HEK293 (cell line): ENCODE data around the gene ARHGAP33.
A peak's percentile ranks its signal among the peaks of the same experiment; 100 is the strongest.

Experiments used
- ATF2 ChIP-seq: fragments of 450-650 bp; formaldehyde crosslinking; IDR thresholded peaks from 2 replicates; pipeline ENCODE4 v1.5.1; 2016; ENCODE audit warnings: missing biosample characterization, missing genetic modification characterization, low read depth
- HOXD13 ChIP-seq: sonication (generic); formaldehyde crosslinking; IDR thresholded peaks from 2 replicates; pipeline ENCODE4 v1.8.0; 2022; ENCODE audit warnings: missing genetic modification reagents, borderline replicate concordance
- KLF1 ChIP-seq: fragments of 450-650 bp; formaldehyde crosslinking; IDR thresholded peaks from 2 replicates; pipeline ENCODE4 v1.5.1; 2016; ENCODE audit warnings: missing biosample characterization, missing genetic modification characterization
- MYNN ChIP-seq: fragments of 450-650 bp; formaldehyde crosslinking; IDR thresholded peaks from 2 replicates; pipeline ENCODE4 v1.5.1; 2016; ENCODE audit warnings: missing biosample characterization, missing genetic modification characterization, borderline replicate concordance
- PBX3 ChIP-seq: sonication (generic); formaldehyde crosslinking; IDR thresholded peaks from 2 replicates; pipeline ENCODE4 v1.8.1; 2022; ENCODE audit warnings: mild to moderate bottlenecking, moderate library complexity, missing genetic modification reagents
- PRDM10 ChIP-seq: fragments of 450-650 bp; formaldehyde crosslinking; IDR thresholded peaks from 2 replicates; pipeline ENCODE4 v1.5.1; 2016; ENCODE audit warnings: missing biosample characterization, missing genetic modification characterization
- REPIN1 ChIP-seq: fragments of 450-650 bp; formaldehyde crosslinking; IDR thresholded peaks from 2 replicates; pipeline ENCODE4 v1.5.1; 2017; ENCODE audit warnings: missing biosample characterization, missing genetic modification characterization, low read depth
- TCF7L2 ChIP-seq: IDR thresholded peaks from 2 replicates; pipeline ENCODE4 v1.6.1; 2011; ENCODE audit warnings: low read depth, mild to moderate bottlenecking, inconsistent platforms, low read length, moderate library complexity, borderline replicate concordance
- YY1 ChIP-seq: fragments of 450-650 bp; formaldehyde crosslinking; IDR thresholded peaks from 2 replicates; pipeline ENCODE4 v1.5.1; 2018; ENCODE audit warnings: missing biosample characterization, missing genetic modification characterization
- ZBTB11 ChIP-seq: fragments of 450-650 bp; formaldehyde crosslinking; conservative IDR thresholded peaks from 2 replicates; pipeline ENCODE4 v1.5.1; 2016; ENCODE audit warnings: low read depth, missing biosample characterization, missing genetic modification characterization
- ZNF18 ChIP-seq: fragments of 450-650 bp; formaldehyde crosslinking; IDR thresholded peaks from 2 replicates; pipeline ENCODE4 v1.5.1; 2016; ENCODE audit warnings: missing biosample characterization, missing genetic modification characterization
- ZNF202 ChIP-seq: fragments of 450-650 bp; formaldehyde crosslinking; IDR thresholded peaks from 2 replicates; pipeline ENCODE4 v1.5.1; 2016; ENCODE audit warnings: missing biosample characterization, missing genetic modification characterization, borderline replicate concordance
- ZNF223 ChIP-seq: fragments of 450-650 bp; formaldehyde crosslinking; IDR thresholded peaks from 2 replicates; pipeline ENCODE4 v1.5.1; 2016; ENCODE audit warnings: missing biosample characterization, missing genetic modification characterization
- ZNF302 ChIP-seq: fragments of 450-650 bp; formaldehyde crosslinking; IDR thresholded peaks from 2 replicates; pipeline ENCODE4 v1.5.1; 2016; ENCODE audit warnings: missing biosample characterization, missing genetic modification characterization, low read depth
- ZNF335 ChIP-seq: fragments of 450-650 bp; formaldehyde crosslinking; conservative IDR thresholded peaks from 2 replicates; pipeline ENCODE4 v1.5.1; 2016; ENCODE audit warnings: missing biosample characterization, missing genetic modification characterization
- ZNF426 ChIP-seq: fragments of 450-650 bp; formaldehyde crosslinking; IDR thresholded peaks from 2 replicates; pipeline ENCODE4 v1.5.1; 2017; ENCODE audit warnings: missing biosample characterization, missing genetic modification characterization, mild to moderate bottlenecking, inconsistent platforms, moderate library complexity
- ZNF621 ChIP-seq: fragments of 450-650 bp; formaldehyde crosslinking; IDR thresholded peaks from 2 replicates; pipeline ENCODE4 v1.5.1; 2017; ENCODE audit warnings: missing biosample characterization, missing genetic modification characterization
- ZNF660 ChIP-seq: fragments of 450-650 bp; IDR thresholded peaks from 2 replicates; pipeline ENCODE4 v1.5.1; 2018; ENCODE audit warnings: missing biosample characterization, mild to moderate bottlenecking, missing genetic modification characterization
- ZNF677 ChIP-seq: fragments of 450-650 bp; IDR thresholded peaks from 2 replicates; pipeline ENCODE4 v1.5.0; 2018; ENCODE audit warnings: missing biosample characterization, mild to moderate bottlenecking, missing genetic modification characterization, moderate library complexity
- ZNF747 ChIP-seq: fragments of 450-650 bp; formaldehyde crosslinking; IDR thresholded peaks from 2 replicates; pipeline ENCODE4 v1.5.1; 2016; ENCODE audit warnings: missing biosample characterization, missing genetic modification characterization
- ZNF791 ChIP-seq: fragments of 450-650 bp; formaldehyde crosslinking; IDR thresholded peaks from 2 replicates; pipeline ENCODE4 v1.5.1; 2016; ENCODE audit warnings: missing biosample characterization, missing genetic modification characterization
- TF ChIP-seq, protein P1 (sequence below): fragments of 450-650 bp; formaldehyde crosslinking; IDR thresholded peaks from 2 replicates; pipeline ENCODE4 v1.5.1; 2017; ENCODE audit warnings: missing biosample characterization, mild to moderate bottlenecking, missing genetic modification characterization, moderate library complexity

Gene ARHGAP33

GRCh38 chr19:35740423-35741202 is 34.8 kb upstream of the ARHGAP33 start (continued):
- TF ChIP-seq ZNF302 (tag by site-specific recombination) (no peak), ZNF335 (tag by site-specific recombination) (peak; percentile 99), KLF1 (tag by site-specific recombination) (peak; percentile 95), PBX3 (CRISPR knock-in tag) (no peak), REPIN1 (peak; percentile 71; the same call in 1 of the 2 replicates), ZNF677 (tag by site-specific recombination) (no peak), ZNF660 (tag by site-specific recombination) (peak; percentile 30), ATF2 (tag by site-specific recombination) (no peak), ZNF426 (no peak), PRDM10 (peak; percentile 95), HOXD13 (no peak), YY1 (tag by site-specific recombination) (peak; percentile 54; the same call in 1 of the 2 replicates), ZNF621 (no peak), ZNF202 (tag by site-specific recombination) (no peak), MYNN (tag by site-specific recombination) (no peak), ZNF747 (tag by site-specific recombination) (no peak), ZNF18 (no peak; the same call in 1 of the 2 replicates), ZNF223 (tag by site-specific recombination) (no peak), TCF7L2 (no peak), ZNF791 (tag by site-specific recombination) (no peak), ZBTB11 (tag by site-specific recombination) (peak; percentile 92)
- TF ChIP-seq, protein P1, sequence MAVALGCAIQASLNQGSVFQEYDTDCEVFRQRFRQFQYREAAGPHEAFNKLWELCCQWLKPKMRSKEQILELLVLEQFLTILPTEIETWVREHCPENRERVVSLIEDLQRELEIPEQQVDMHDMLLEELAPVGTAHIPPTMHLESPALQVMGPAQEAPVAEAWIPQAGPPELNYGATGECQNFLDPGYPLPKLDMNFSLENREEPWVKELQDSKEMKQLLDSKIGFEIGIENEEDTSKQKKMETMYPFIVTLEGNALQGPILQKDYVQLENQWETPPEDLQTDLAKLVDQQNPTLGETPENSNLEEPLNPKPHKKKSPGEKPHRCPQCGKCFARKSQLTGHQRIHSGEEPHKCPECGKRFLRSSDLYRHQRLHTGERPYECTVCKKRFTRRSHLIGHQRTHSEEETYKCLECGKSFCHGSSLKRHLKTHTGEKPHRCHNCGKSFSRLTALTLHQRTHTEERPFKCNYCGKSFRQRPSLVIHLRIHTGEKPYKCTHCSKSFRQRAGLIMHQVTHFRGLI (tag by site-specific recombination), result peak; percentile 57; the same call in 1 of the 2 replicates
